HEK293 (cell line): Measurements from ENCODE around the gene SLCO4A1.

ENCODE experiments used
- CTCF ChIA-PET: fragments of 350-600 bp; formaldehyde crosslinking; extraction: SDS; loops from one replicate; lab custom pipeline; 2021; ENCODE audit warnings: antibody characterized with exemption; lab: Yijun Ruan, JAX
- POLR2A ChIA-PET: fragments of 300-600 bp; formaldehyde crosslinking; extraction: SDS; loops from one replicate; lab custom pipeline; 2020; ENCODE audit warnings: antibody characterized with exemption, inconsistent platforms; lab: Yijun Ruan, JAX
- H3K27ac ChIP-seq: fragments of 200-500 bp; sonication (Bioruptor generic); 2 replicates; pipeline ENCODE4 v1.5.1; 2014; ENCODE audit warnings: low read depth, low read length, control low read depth, inconsistent platforms; ENCODE audit errors: extremely low read depth
- H3K36me3 ChIP-seq, 2 experiments: fragments of 200-500 bp in 1 of 2; sonication (Bioruptor generic) in 1 of 2; 1 replicate in 1 of 2; 2 replicates in 1 of 2; pipeline ENCODE4 v1.5.1; 2014 to 2017; ENCODE audit warnings: inconsistent platforms in 2 of 2, low read length in 2 of 2; ENCODE audit not compliant: control insufficient read depth in 2 of 2, insufficient read depth in 1 of 2
- H3K4me1 ChIP-seq: fragments of 200-500 bp; sonication (Bioruptor generic); 2 replicates; pipeline ENCODE4 v1.5.1; 2014; ENCODE audit warnings: mild to moderate bottlenecking, low read length, inconsistent platforms; ENCODE audit not compliant: control insufficient read depth, insufficient read depth
- H3K4me3 ChIP-seq: 2 replicates; pipeline ENCODE4 v1.5.1; 2011; ENCODE audit warnings: low read depth, mild to moderate bottlenecking, control low read depth, low read length, moderate library complexity
- H3K9me3 ChIP-seq: fragments of 200-500 bp; sonication (Bioruptor generic); 2 replicates; pipeline ENCODE4 v1.5.1; 2014; ENCODE audit warnings: low read depth, low read length, inconsistent platforms; ENCODE audit not compliant: control insufficient read depth, insufficient read depth
- KLF7 ChIP-seq: fragments of 450-650 bp; formaldehyde crosslinking; IDR thresholded peaks from 2 replicates; pipeline ENCODE4 v1.5.1; 2016; ENCODE audit warnings: missing biosample characterization, missing genetic modification characterization, borderline replicate concordance
- OVOL3 ChIP-seq: fragments of 450-650 bp; formaldehyde crosslinking; IDR thresholded peaks from 2 replicates; pipeline ENCODE4 v1.5.1; 2016; ENCODE audit warnings: missing biosample characterization, missing genetic modification characterization
- SP2 ChIP-seq: fragments of 450-650 bp; formaldehyde crosslinking; IDR thresholded peaks from 2 replicates; pipeline ENCODE4 v1.5.1; 2016; ENCODE audit warnings: missing biosample characterization, missing genetic modification characterization
- SP3 ChIP-seq: fragments of 450-650 bp; formaldehyde crosslinking; IDR thresholded peaks from 2 replicates; pipeline ENCODE4 v1.5.1; 2016; ENCODE audit warnings: missing biosample characterization, missing genetic modification characterization
- ZIC2 ChIP-seq: fragments of 450-650 bp; formaldehyde crosslinking; IDR thresholded peaks from 2 replicates; pipeline ENCODE4 v1.5.1; 2016; ENCODE audit warnings: missing biosample characterization, missing genetic modification characterization
- ZNF146 ChIP-seq: fragments of 450-650 bp; formaldehyde crosslinking; IDR thresholded peaks from 2 replicates; pipeline ENCODE4 v1.5.1; 2016; ENCODE audit warnings: missing biosample characterization, missing genetic modification characterization
- ZNF274 ChIP-seq, 2 experiments: fragments of 200-500 bp in 1 of 2; fragments of 450-650 bp in 1 of 2; sonication (Bioruptor generic) in 1 of 2; formaldehyde crosslinking in 1 of 2; IDR thresholded peaks; 2 replicates each; pipeline versions ENCODE4 v1.5.1 to v1.6.1; 2014 to 2016; ENCODE audit warnings: borderline replicate concordance in 1 of 2, inconsistent platforms in 1 of 2, low read length in 1 of 2, missing biosample characterization in 1 of 2, missing genetic modification characterization in 1 of 2
- ZNF302 ChIP-seq: fragments of 450-650 bp; formaldehyde crosslinking; IDR thresholded peaks from 2 replicates; pipeline ENCODE4 v1.5.1; 2016; ENCODE audit warnings: missing biosample characterization, missing genetic modification characterization, low read depth
- ZNF341 ChIP-seq: fragments of 450-650 bp; formaldehyde crosslinking; IDR thresholded peaks from 2 replicates; pipeline ENCODE4; 2016; ENCODE audit warnings: low read depth, missing biosample characterization, missing genetic modification characterization
- ZNF473 ChIP-seq: fragments of 450-650 bp; formaldehyde crosslinking; IDR thresholded peaks from 2 replicates; pipeline ENCODE4 v1.5.1; 2017; ENCODE audit warnings: missing biosample characterization, missing genetic modification characterization
- ZNF514 ChIP-seq: fragments of 450-650 bp; formaldehyde crosslinking; IDR thresholded peaks from 2 replicates; pipeline ENCODE4 v1.5.1; 2016; ENCODE audit warnings: missing biosample characterization, missing genetic modification characterization
- ZNF626 ChIP-seq: fragments of 450-650 bp; sonication (Bioruptor Pico); formaldehyde crosslinking; IDR thresholded peaks from 2 replicates; pipeline ENCODE4 v1.5.1; 2018; ENCODE audit warnings: missing biosample characterization, missing genetic modification characterization, inconsistent platforms
- ZNF658 ChIP-seq: fragments of 450-650 bp; formaldehyde crosslinking; IDR thresholded peaks from 2 replicates; pipeline ENCODE4; 2016; ENCODE audit warnings: missing biosample characterization, missing genetic modification characterization
- ZSCAN18 ChIP-seq: fragments of 450-650 bp; formaldehyde crosslinking; IDR thresholded peaks from 2 replicates; pipeline ENCODE4 v1.5.1; 2016; ENCODE audit warnings: missing biosample characterization, missing genetic modification characterization
- TF ChIP-seq, protein P1 (sequence below): fragments of 450-650 bp; formaldehyde crosslinking; IDR thresholded peaks from 2 replicates; pipeline ENCODE4 v1.5.1; 2016; ENCODE audit warnings: missing biosample characterization, missing genetic modification characterization, low read depth
- TF ChIP-seq, protein P2 (sequence below): fragments of 450-650 bp; formaldehyde crosslinking; IDR thresholded peaks from 2 replicates; pipeline ENCODE4 v1.5.1; 2017; ENCODE audit warnings: missing biosample characterization, missing genetic modification characterization

Gene SLCO4A1

GRCh38 chr20:62658593-62659178, 16.4 kb downstream of the SLCO4A1 start:
- Histone ChIP-seq H3K4me3 (no peak overlapping the region), H3K4me1 (no peaks in the 10 kb centered on the region), H3K9me3 (no peaks in the 10 kb centered on the region), H3K36me3 (peaks cover 0 to 9% of the 10 kb centered on the region in 2 experiments; a peak in 1 of 3 replicates), H3K27ac (no peak overlapping the region)
- ChIA-PET POLR2A (no interaction called here), CTCF (interaction anchor here (0.6 to 2.3 kb wide), 2 partner anchors 17 to 133 kb away, joined by 4 to 6 read pairs; no protein-coding TSS in a partner anchor)
- TF ChIP-seq KLF7 (no peak), ZNF146 (tag by site-specific recombination) (no peak), OVOL3 (tag by site-specific recombination) (no peak), ZNF302 (tag by site-specific recombination) (no peak), ZNF274 (IDR thresholded peaks at IDR 0.05; ENCODE audit: low read length) (no peak), ZNF274 (tag by site-specific recombination; IDR thresholded peaks at IDR 0.05; ENCODE audit: borderline replicate concordance) (no peak), ZNF658 (no peak), SP2 (tag by site-specific recombination) (no peak), ZSCAN18 (tag by site-specific recombination) (no peak), ZNF473 (tag by site-specific recombination) (no peak), ZNF626 (tag by site-specific recombination) (no peak), SP3 (tag by site-specific recombination) (no peak)
- TF ChIP-seq, protein P1, sequence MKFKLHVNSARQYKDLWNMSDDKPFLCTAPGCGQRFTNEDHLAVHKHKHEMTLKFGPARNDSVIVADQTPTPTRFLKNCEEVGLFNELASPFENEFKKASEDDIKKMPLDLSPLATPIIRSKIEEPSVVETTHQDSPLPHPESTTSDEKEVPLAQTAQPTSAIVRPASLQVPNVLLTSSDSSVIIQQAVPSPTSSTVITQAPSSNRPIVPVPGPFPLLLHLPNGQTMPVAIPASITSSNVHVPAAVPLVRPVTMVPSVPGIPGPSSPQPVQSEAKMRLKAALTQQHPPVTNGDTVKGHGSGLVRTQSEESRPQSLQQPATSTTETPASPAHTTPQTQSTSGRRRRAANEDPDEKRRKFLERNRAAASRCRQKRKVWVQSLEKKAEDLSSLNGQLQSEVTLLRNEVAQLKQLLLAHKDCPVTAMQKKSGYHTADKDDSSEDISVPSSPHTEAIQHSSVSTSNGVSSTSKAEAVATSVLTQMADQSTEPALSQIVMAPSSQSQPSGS (tag by site-specific recombination): no peak
- TF ChIP-seq, protein P2, sequence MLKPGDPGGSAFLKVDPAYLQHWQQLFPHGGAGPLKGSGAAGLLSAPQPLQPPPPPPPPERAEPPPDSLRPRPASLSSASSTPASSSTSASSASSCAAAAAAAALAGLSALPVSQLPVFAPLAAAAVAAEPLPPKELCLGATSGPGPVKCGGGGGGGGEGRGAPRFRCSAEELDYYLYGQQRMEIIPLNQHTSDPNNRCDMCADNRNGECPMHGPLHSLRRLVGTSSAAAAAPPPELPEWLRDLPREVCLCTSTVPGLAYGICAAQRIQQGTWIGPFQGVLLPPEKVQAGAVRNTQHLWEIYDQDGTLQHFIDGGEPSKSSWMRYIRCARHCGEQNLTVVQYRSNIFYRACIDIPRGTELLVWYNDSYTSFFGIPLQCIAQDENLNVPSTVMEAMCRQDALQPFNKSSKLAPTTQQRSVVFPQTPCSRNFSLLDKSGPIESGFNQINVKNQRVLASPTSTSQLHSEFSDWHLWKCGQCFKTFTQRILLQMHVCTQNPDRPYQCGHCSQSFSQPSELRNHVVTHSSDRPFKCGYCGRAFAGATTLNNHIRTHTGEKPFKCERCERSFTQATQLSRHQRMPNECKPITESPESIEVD: no peak

DNA sequence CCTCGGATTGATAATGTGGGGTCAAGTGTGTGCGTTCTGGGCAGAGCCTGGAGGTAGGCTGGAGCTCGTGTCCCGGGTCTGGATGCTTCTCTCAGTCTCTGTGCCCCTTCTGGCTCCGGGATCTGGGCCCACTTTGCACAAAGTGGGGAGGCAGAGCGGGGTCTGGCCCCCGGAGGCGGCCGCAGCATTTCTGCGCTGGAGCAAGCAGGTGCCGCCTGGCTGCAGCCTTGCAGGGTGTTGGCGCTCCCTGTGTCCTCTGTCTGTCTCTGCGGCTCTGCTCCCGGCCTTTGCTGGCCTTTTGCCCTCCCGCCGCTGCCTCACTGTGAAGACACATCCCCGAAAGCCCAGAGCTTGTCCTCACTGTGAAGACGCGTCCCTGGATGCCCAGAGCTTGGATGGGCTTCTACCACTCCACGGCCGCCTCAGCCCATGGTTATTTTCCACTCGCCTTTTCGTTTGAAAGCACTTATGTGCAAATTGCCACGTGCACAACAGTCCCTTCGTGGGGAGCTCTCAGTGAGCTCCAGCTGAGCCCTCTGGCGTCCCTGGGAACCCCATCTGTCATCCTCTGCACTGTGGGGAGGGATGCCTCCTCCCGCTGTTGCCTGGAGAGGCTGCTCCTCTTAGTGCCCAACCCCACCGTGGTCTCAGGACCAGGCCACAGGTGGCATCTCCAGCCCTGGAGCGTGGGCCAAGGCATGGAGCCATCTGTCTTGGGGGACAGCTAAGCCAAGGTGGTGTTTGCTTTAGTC, 17.4 kb downstream of the SLCO4A1 start:
- TF ChIP-seq ZNF514 (tag by site-specific recombination): no peak
- peak; percentile 54 for TF ChIP-seq ZIC2
- TF ChIP-seq ZNF341 (tag by site-specific recombination): 0 out of 2 replicates have a peak, but pooled peaks have one; percentile 32
- TF ChIP-seq, all 188 proteins: peak for 2
- peaks cover 0 to 9% of the 10 kb centered on the region in 2 experiments; a peak in 1 of 3 replicates for H3K36me3 ChIP-seq
- POLR2A ChIA-PET: interaction anchor here (0.8 to 1.1 kb wide), 2 partner anchors 18 to 70 kb away, joined by 3 read pairs; partner anchors contain the start of gene SLCO4A1

More for the DNA sequence above, 17.4 kb downstream of the SLCO4A1 start:
- no peak overlapping the region for H3K27ac ChIP-seq
- CTCF ChIA-PET: no interaction called here
- no peak overlapping the region for H3K4me3 ChIP-seq
- no peaks in the 10 kb centered on the region for H3K4me1 ChIP-seq
- no peaks in the 10 kb centered on the region for H3K9me3 ChIP-seq
